ENCODE data around the gene C3orf38. TPM values are rescaled to one million over a fixed set of nuclear protein-coding genes. Genes with fewer than 3 reads are reported as not detected.

Gene C3orf38
- total and polyA plus RNA-seq, 12 donors = 4.5 to 18.2 (median 12.9) TPM

DNA sequence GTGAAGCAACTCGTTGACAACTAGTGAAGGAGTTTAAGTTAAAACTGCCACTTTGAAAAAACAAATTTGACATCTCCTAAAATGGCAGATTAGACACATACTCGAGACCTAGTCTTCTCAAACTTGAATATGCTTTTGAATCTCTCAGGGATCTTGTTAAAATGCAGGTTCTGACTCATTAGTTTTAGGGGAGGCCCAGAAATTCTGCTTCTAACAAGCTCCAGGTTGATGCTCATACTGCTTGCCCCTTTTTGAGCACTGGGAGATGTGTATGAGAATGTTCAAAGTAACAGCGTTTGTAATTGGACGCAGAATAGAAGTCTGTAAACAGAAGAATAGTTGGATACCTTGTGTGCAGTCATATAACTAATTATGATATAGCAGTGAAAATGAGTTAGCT, 1.6 kb downstream of the C3orf38 start:
- intact Hi-C loops (cut with DNase I) = loop anchor here in 1 of 10 donors (5.0 kb wide), 1 partner anchor 94 kb away; the partner anchor contains the start of genes CGGBP1 and ZNF654

DNA sequence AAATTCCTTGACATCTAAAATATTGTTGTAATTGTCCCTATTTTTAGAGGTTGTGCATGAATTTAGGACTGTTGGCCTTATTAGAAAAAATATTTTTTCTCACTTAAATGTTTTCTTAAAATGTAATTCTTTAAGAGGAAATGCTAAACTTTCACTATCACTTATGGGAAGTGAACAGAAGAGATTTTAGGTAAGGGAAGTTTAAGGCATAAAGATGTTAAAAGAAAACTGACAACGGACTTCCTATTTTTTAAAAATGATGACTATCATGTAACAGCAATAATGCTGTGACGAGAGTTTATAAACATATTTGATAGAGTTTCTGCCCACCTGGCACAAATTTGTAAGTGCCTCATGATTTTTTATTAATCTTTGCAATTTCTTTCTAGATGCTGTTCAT, 3.1 kb downstream of the C3orf38 start:
- H3K27ac ChIP-seq = no peak overlapping the region
- WGBS, 2 donors = 80% methylated on average over 2 of the region's 2 CpGs
- H3K36me3 ChIP-seq = peaks cover 0 to 50% (median 35%) of the 10 kb centered on the region in 9 donors
- H3K9me3 ChIP-seq = no peaks in the 10 kb centered on the region
- DNase-seq = no peak
- intact Hi-C loops (cut with DNase I) = loop anchor here in 1 of 10 donors (5.0 kb wide), 1 partner anchor 96 kb away; the partner anchor contains the start of genes CGGBP1 and ZNF654
- H3K4me3 ChIP-seq = no peak overlapping the region
- peaks cover 3 to 56% (median 34%) of the 10 kb centered on the region in 9 donors for H3K4me1 ChIP-seq
- no peaks in the 10 kb centered on the region for H3K27me3 ChIP-seq
- no peak for ATAC-seq
- TF ChIP-seq, protein P1, sequence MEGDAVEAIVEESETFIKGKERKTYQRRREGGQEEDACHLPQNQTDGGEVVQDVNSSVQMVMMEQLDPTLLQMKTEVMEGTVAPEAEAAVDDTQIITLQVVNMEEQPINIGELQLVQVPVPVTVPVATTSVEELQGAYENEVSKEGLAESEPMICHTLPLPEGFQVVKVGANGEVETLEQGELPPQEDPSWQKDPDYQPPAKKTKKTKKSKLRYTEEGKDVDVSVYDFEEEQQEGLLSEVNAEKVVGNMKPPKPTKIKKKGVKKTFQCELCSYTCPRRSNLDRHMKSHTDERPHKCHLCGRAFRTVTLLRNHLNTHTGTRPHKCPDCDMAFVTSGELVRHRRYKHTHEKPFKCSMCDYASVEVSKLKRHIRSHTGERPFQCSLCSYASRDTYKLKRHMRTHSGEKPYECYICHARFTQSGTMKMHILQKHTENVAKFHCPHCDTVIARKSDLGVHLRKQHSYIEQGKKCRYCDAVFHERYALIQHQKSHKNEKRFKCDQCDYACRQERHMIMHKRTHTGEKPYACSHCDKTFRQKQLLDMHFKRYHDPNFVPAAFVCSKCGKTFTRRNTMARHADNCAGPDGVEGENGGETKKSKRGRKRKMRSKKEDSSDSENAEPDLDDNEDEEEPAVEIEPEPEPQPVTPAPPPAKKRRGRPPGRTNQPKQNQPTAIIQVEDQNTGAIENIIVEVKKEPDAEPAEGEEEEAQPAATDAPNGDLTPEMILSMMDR (IDR thresholded peaks at IDR 0.05) = no peak

More for the DNA sequence above, 1.6 kb downstream of the C3orf38 start:
- H3K27me3 ChIP-seq = no peaks in the 10 kb centered on the region
- no peak for DNase-seq
- peak overlapping the region in 8 of 10 donors; percentile 69 to 89 (median 84) for H3K4me3 ChIP-seq
- WGBS, 2 donors = 44 to 52% methylated on average over 4 of the region's 4 CpGs
- H3K4me1 ChIP-seq = peaks cover 0 to 44% (median 24%) of the 10 kb centered on the region in 9 donors
- H3K27ac ChIP-seq = peak overlapping the region in 3 of 10 donors; percentile 94 to 96 (median 95)
- no peak for ATAC-seq
- no peaks in the 10 kb centered on the region for H3K9me3 ChIP-seq
- peaks cover 0 to 35% (median 26%) of the 10 kb centered on the region in 9 donors for H3K36me3 ChIP-seq
- TF ChIP-seq, protein P1 (IDR thresholded peaks at IDR 0.05) = no peak

DNA sequence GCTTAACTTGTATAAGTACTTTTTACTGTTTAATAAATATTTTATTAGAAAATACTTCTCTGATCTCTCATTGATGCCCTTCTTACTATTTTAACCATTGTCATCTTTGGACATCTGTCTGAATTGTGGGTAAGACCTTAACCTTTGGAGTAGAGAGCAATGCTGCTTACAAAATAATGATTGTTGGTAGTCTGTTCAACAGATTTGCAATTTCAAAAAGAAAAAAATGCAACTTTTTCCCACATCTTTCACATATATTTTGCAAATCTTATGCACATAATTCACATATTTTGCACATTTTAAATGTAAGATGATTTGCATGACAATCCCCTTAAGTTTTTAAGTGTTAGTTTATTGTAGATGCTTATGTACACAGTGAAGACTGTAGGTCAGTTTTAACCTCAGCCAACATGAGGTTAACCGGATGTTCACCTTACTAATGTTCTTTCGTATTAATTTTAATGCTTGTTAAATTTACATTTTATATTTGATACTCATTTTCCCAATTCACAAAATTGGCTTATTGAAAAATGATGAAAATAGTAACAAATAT, 16.7 kb downstream of the C3orf38 start:
- intact Hi-C loops (cut with DNase I) = no loop called here
- H3K9me3 ChIP-seq = no peaks in the 10 kb centered on the region
- no peak overlapping the region for H3K4me3 ChIP-seq
- no peak overlapping the region for H3K27ac ChIP-seq
- H3K36me3 ChIP-seq = peaks cover 0 to 29% (median 0%) of the 10 kb centered on the region in 9 donors
- no peak for DNase-seq
- H3K4me1 ChIP-seq = no peaks in the 10 kb centered on the region
- WGBS, 2 donors = 98% methylated on average over 2 of the region's 2 CpGs
- ATAC-seq = no peak
- H3K27me3 ChIP-seq = no peaks in the 10 kb centered on the region
- TF ChIP-seq, protein P1 (IDR thresholded peaks at IDR 0.05) = no peak

DNA sequence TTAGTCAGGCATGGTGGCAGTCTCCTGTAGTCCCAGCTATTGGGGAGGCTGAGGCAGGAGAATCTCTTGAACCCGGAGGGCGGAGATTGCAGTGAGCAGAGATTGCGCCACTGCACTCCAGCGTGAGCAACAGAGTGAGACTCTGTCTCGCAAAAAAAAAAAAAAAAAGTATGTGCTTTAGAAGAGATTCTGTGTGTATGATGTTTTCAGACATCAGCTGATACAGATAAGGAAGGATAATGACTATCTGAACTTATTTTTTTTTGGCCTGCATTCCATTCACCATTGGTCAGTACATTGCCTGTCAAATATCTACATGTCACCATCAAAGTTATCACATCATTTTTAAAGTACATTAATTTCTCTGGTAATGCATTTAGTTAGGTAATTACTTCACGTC, 17.4 kb downstream of the C3orf38 start:
- TF ChIP-seq, protein P1 (IDR thresholded peaks at IDR 0.05) = no peak
- H3K4me3 ChIP-seq = no peak overlapping the region
- no peak for DNase-seq
- intact Hi-C loops (cut with DNase I) = no loop called here
- no peak for ATAC-seq
- no peak overlapping the region for H3K27ac ChIP-seq
- H3K36me3 ChIP-seq = peaks cover 0 to 24% (median 0%) of the 10 kb centered on the region in 9 donors
- WGBS, 2 donors = 91% methylated on average over 6 of the region's 6 CpGs
- H3K4me1 ChIP-seq = no peaks in the 10 kb centered on the region
- no peaks in the 10 kb centered on the region for H3K27me3 ChIP-seq
- H3K9me3 ChIP-seq = no peaks in the 10 kb centered on the region
